Upper lobe of left lung (tissue), 4 donors: ENCODE results near the gene RAB11A.

Experiments
- CTCF ChIP-seq, 6 experiments: fragments of 450-650 bp in 4 of 6; fragments of 200-600 bp in 2 of 6; sonication (generic) in 2 of 6; IDR thresholded peaks; one replicate each; pipeline ENCODE4 v1.5.1; 2016 to 2019; ENCODE audit warnings: antibody characterized with exemption in 6 of 6
- EP300 ChIP-seq, 4 donors: sonication (generic); formaldehyde crosslinking; IDR thresholded peaks; one replicate each; pipeline ENCODE4 v1.5.1; 2017; ENCODE audit warnings: antibody characterized with exemption in 4 of 4, control low read depth in 2 of 4
- POLR2A ChIP-seq, 4 donors: fragments of 450-650 bp; IDR thresholded peaks; one replicate each; pipeline ENCODE4 v1.5.1; 2016 to 2017; ENCODE audit warnings: antibody characterized with exemption in 4 of 4, mild to moderate bottlenecking in 2 of 4

GRCh38 chr15:65869126-65869953, at the start of gene RAB11A:
- TF ChIP-seq CTCF (IDR thresholded peaks at IDR 0.05) (peak in 5 of 6 experiments; percentile 34 to 65 (median 44)), POLR2A (IDR thresholded peaks at IDR 0.05) (peak; percentile 5 to 97 (median 90)), EP300 (IDR thresholded peaks at IDR 0.05) (peak in 1 of 4 donors; percentile 74)
